ENCODE data around the gene GIGYF1. TPM values are rescaled to one million over a fixed set of nuclear protein-coding genes. Genes with fewer than 3 reads are reported as not detected.

Gene GIGYF1
- total and polyA plus RNA-seq, 2 donors (not counting 3 experiments of a cell fraction or from before 2014, with no cell fraction given): 13.6 to 46.3 TPM

GRCh38 chr7:100630066-100630465 lies 64.0 kb downstream of the GIGYF1 start:
- Histone ChIP-seq H3K4me3 (replicated peaks in 1 of 3; ENCODE audit: insufficient read depth in 1 of 3, low read depth in 1 of 3, low read length in 3 of 3) (no peak overlapping the region), H3K4me2 (ENCODE audit: insufficient read depth, low read length) (no peak overlapping the region), H3K9me3 (replicated peaks; ENCODE audit: control insufficient read depth, insufficient read depth, low read length) (no peaks in the 10 kb centered on the region), H3K9ac (replicated peaks; ENCODE audit: extremely low read depth, insufficient read depth, low read length) (no peak overlapping the region), H3K79me2 (ENCODE audit: control insufficient read depth, insufficient read depth, low read length) (no peaks in the 10 kb centered on the region), H2AFZ (ENCODE audit: low read depth, low read length) (no peak overlapping the region), H3K36me3 (ENCODE audit: control insufficient read depth in 2 of 2, extremely low read depth in 1 of 2, insufficient read depth in 2 of 2, low read length in 2 of 2) (no peaks in the 10 kb centered on the region), H3K27me3 (ENCODE audit: control insufficient read depth in 2 of 2, insufficient read depth in 2 of 2, low read length in 2 of 2) (peaks cover 2 to 3% of the 10 kb centered on the region in 2 experiments), H3K4me1 (ENCODE audit: control insufficient read depth, extremely low read depth, insufficient read depth, low read length) (peaks cover 8% of the 10 kb centered on the region), H3K27ac (ENCODE audit: insufficient read depth, low read depth, low read length) (no peak overlapping the region), H3K9me1 (replicated peaks; ENCODE audit: control insufficient read depth, extremely low read depth, insufficient read depth, low read length) (no peaks in the 10 kb centered on the region), H4K20me1 (replicated peaks; ENCODE audit: control insufficient read depth, extremely low read depth, insufficient read depth, low read length) (no peaks in the 10 kb centered on the region)
- TF ChIP-seq POLR2AphosphoS5 (IDR thresholded peaks at IDR 0.05; ENCODE audit: insufficient read depth, low read depth, low read length): no peak
- no peak for TF ChIP-seq MAX (IDR thresholded peaks at IDR 0.05; ENCODE audit: insufficient read depth, insufficient read length)
- no peak for TF ChIP-seq CTCF (IDR thresholded peaks at IDR 0.05; ENCODE audit: extremely low read depth in 1 of 2, insufficient read depth in 1 of 2, low read depth in 1 of 2, low read length in 2 of 2)
- TF ChIP-seq GATA2 (IDR thresholded peaks at IDR 0.05; ENCODE audit: insufficient read depth, insufficient read length, low read depth, low read length): no peak
- no peak for TF ChIP-seq JUN (IDR thresholded peaks at IDR 0.05; ENCODE audit: borderline replicate concordance, insufficient read depth, insufficient read length, low read depth)
- no peak for TF ChIP-seq POLR2A (IDR thresholded peaks at IDR 0.05; ENCODE audit: low read depth, low read length)
- no peak for TF ChIP-seq MYC (IDR thresholded peaks at IDR 0.05; ENCODE audit: low read depth, low read length)
- no peak for TF ChIP-seq FOS (IDR thresholded peaks at IDR 0.05; ENCODE audit: borderline replicate concordance, insufficient read depth, low read length)
- no peak for TF ChIP-seq EZH2 (IDR thresholded peaks at IDR 0.05; ENCODE audit: borderline replicate concordance, low read depth, low read length, severe bottlenecking)
- dilution Hi-C loops (cut with MboI; ENCODE audit: extremely low pct_ligation_motif_present, low sequenced_read_pairs): no loop called here
- intact Hi-C loops (cut with micrococcal nuclease): no loop called here
- CTCF ChIA-PET: interaction anchor here (0.7 to 2.2 kb wide), 7 partner anchors 9 to 71 kb away, joined by 3 to 8 read pairs (median 5); partner anchors contain the start of genes FBXO24 and MOSPD3
- DNase-seq (ENCODE audit: low read depth, low spot score): no peak
- POLR2A ChIA-PET: no interaction called here
- no TSS peak for BruUV-seq (replicated peaks)
- FAIRE-seq: no peak

Other genes with a start within 250 kb of the GIGYF1 start
- 1.5 and 4.1 TPM in 2 replicates for gene SPACDR, start 230.0 kb downstream of the GIGYF1 start, total RNA-seq
- 1.6 and 1.9 TPM in 2 replicates for gene SPACDR, start 230.0 kb downstream of the GIGYF1 start, polyA plus RNA-seq
- gene TSC22D4, start 215.0 kb downstream of the GIGYF1 start, total RNA-seq: 66.3 and 84.4 TPM in 2 replicates
- gene TSC22D4, start 215.0 kb downstream of the GIGYF1 start, polyA plus RNA-seq: 40.1 and 52.5 TPM in 2 replicates
- 2.0 and 2.8 TPM in 2 replicates for gene NYAP1, start 210.3 kb downstream of the GIGYF1 start, total RNA-seq
- gene NYAP1, start 210.3 kb downstream of the GIGYF1 start, polyA plus RNA-seq: 0.37 and 0.46 TPM in 2 replicates
- 36.3 and 44.6 TPM in 2 replicates for gene AGFG2, start 155.0 kb downstream of the GIGYF1 start, total RNA-seq
- gene AGFG2, start 155.0 kb downstream of the GIGYF1 start, polyA plus RNA-seq: 33.6 and 47.9 TPM in 2 replicates
- gene SAP25, start 120.3 kb downstream of the GIGYF1 start, total RNA-seq: 2.4 and 3.2 TPM in 2 replicates
- 3.2 and 5.0 TPM in 2 replicates for gene SAP25, start 120.3 kb downstream of the GIGYF1 start, polyA plus RNA-seq
- gene LRCH4, start 108.1 kb downstream of the GIGYF1 start, total RNA-seq: 56.1 and 61.5 TPM in 2 replicates
- 32.1 and 40.6 TPM in 2 replicates for gene LRCH4, start 108.1 kb downstream of the GIGYF1 start, polyA plus RNA-seq
- gene FBXO24, start 107.9 kb downstream of the GIGYF1 start, total RNA-seq: 0.35 and 0.38 TPM in 2 replicates
- 0.16 and 0.37 TPM in 2 replicates for gene FBXO24, start 107.9 kb downstream of the GIGYF1 start, polyA plus RNA-seq
- 4.3 and 4.7 TPM in 2 replicates for gene PCOLCE, start 91.9 kb downstream of the GIGYF1 start, total RNA-seq
- 1.2 and 2.5 TPM in 2 replicates for gene PCOLCE, start 91.9 kb downstream of the GIGYF1 start, polyA plus RNA-seq
- gene MOSPD3, start 81.7 kb downstream of the GIGYF1 start, total RNA-seq: 24.2 and 24.4 TPM in 2 replicates
- gene MOSPD3, start 81.7 kb downstream of the GIGYF1 start, polyA plus RNA-seq: 40.7 and 53.5 TPM in 2 replicates
- gene TFR2, start 52.7 kb downstream of the GIGYF1 start, total RNA-seq: 0.60 and 0.95 TPM in 2 replicates
- 0.32 and 0.37 TPM in 2 replicates for gene TFR2, start 52.7 kb downstream of the GIGYF1 start, polyA plus RNA-seq
- not detected in 2 replicates for gene ACTL6B, start 37.8 kb downstream of the GIGYF1 start, total RNA-seq
- gene ACTL6B, start 37.8 kb downstream of the GIGYF1 start, polyA plus RNA-seq: not detected in 2 replicates
- gene GNB2, start 20.5 kb downstream of the GIGYF1 start, total RNA-seq: 297 and 300 TPM in 2 replicates
- gene GNB2, start 20.5 kb downstream of the GIGYF1 start, polyA plus RNA-seq: 433 and 502 TPM in 2 replicates
- gene POP7, start 11.9 kb upstream of the GIGYF1 start, total RNA-seq: 47.4 and 48.0 TPM in 2 replicates
- 48.8 and 68.2 TPM in 2 replicates for gene POP7, start 11.9 kb upstream of the GIGYF1 start, polyA plus RNA-seq
- gene EPO, start 26.2 kb upstream of the GIGYF1 start, total RNA-seq: not detected in 2 replicates
- not detected in 2 replicates for gene EPO, start 26.2 kb upstream of the GIGYF1 start, polyA plus RNA-seq
- not detected in 2 replicates for gene ZAN, start 39.3 kb upstream of the GIGYF1 start, total RNA-seq
- gene ZAN, start 39.3 kb upstream of the GIGYF1 start, polyA plus RNA-seq: not detected in 2 replicates
- gene EPHB4, start 133.3 kb upstream of the GIGYF1 start, total RNA-seq: 148 and 193 TPM in 2 replicates
- gene EPHB4, start 133.3 kb upstream of the GIGYF1 start, polyA plus RNA-seq: 240 and 274 TPM in 2 replicates
- gene SLC12A9, start 158.5 kb upstream of the GIGYF1 start, total RNA-seq: 30.1 and 35.0 TPM in 2 replicates
- gene SLC12A9, start 158.5 kb upstream of the GIGYF1 start, polyA plus RNA-seq: 37.0 and 37.5 TPM in 2 replicates
- 84.5 and 90.3 TPM in 2 replicates for gene TRIP6, start 173.1 kb upstream of the GIGYF1 start, total RNA-seq
- gene TRIP6, start 173.1 kb upstream of the GIGYF1 start, polyA plus RNA-seq: 88.6 and 90.3 TPM in 2 replicates
- 199 and 202 TPM in 2 replicates for gene SRRT, start 180.9 kb upstream of the GIGYF1 start, total RNA-seq
- 51.9 and 58.6 TPM in 2 replicates for gene SRRT, start 180.9 kb upstream of the GIGYF1 start, polyA plus RNA-seq
- gene UFSP1, start 195.5 kb upstream of the GIGYF1 start, total RNA-seq: 0.93 and 1.6 TPM in 2 replicates
- 0.84 and 1.1 TPM in 2 replicates for gene UFSP1, start 195.5 kb upstream of the GIGYF1 start, polyA plus RNA-seq
- 0.18 TPM in 2 replicates for gene ACHE, start 201.6 kb upstream of the GIGYF1 start, total RNA-seq
- gene ACHE, start 201.6 kb upstream of the GIGYF1 start, polyA plus RNA-seq: 0.28 and 0.48 TPM in 2 replicates

All from endothelial cell of umbilical vein (primary cell).